Retinal pigment epithelial cell (primary cell): ENCODE measurements around the gene GINS1.

Source experiments
- DNase-seq: peaks from one replicate; pipeline ENCODE4 v3.0.0-alpha.2; 2010; ENCODE audit warnings: low read depth
- H3K4me3 ChIP-seq: 2 replicates; pipeline ENCODE4 v1.5.1; 2011; ENCODE audit warnings: mild to moderate bottlenecking, low read length, control low read depth, moderate library complexity
- TF ChIP-seq, protein P1 (sequence below): conservative IDR thresholded peaks from 2 replicates; pipeline ENCODE4 v1.5.1; 2011; ENCODE audit warnings: low read depth, low read length, control low read depth, inconsistent platforms

The GINS1 gene

GRCh38 chr20:25461786-25462545 lies 54.5 kb downstream of the GINS1 start:
- DNase-seq, result no peak
- TF ChIP-seq, protein P1, sequence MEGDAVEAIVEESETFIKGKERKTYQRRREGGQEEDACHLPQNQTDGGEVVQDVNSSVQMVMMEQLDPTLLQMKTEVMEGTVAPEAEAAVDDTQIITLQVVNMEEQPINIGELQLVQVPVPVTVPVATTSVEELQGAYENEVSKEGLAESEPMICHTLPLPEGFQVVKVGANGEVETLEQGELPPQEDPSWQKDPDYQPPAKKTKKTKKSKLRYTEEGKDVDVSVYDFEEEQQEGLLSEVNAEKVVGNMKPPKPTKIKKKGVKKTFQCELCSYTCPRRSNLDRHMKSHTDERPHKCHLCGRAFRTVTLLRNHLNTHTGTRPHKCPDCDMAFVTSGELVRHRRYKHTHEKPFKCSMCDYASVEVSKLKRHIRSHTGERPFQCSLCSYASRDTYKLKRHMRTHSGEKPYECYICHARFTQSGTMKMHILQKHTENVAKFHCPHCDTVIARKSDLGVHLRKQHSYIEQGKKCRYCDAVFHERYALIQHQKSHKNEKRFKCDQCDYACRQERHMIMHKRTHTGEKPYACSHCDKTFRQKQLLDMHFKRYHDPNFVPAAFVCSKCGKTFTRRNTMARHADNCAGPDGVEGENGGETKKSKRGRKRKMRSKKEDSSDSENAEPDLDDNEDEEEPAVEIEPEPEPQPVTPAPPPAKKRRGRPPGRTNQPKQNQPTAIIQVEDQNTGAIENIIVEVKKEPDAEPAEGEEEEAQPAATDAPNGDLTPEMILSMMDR, result no peak
- H3K4me3 ChIP-seq, result no peak overlapping the region

DNA sequence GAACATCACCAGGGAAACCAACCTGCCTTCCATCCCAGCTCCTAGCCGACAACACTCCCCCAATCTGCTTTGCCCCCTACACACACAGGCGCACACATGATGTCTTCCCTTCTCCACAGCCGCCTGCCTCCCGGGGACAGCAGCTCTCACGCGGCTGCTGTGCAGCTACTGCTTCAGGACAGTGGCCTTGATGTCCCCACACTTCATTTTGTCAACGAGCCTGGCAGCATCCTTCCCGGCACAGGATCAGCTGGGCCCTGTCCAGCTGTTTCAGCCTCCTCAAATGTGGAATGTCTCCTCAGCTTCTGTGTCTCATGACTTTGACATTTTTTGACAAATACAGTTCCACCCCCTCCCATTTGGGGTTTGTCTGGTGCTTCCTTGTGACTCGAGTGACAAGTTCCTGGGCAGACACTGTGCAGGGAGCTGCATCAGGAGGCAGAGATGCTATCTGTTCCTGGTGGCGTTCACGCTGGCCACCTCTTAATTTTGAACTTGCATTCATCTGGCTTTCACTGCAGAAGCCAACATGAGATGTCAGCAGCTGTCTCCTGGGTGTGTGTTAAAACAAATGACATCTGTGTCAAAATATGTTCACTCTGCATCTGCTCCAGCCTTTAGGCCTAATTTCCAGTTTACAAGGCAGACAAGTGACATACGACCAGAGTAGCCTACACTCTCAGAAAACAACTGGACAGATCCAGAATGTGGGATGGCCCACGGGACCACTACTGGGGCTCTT lies 57.2 kb downstream of the GINS1 start:
- H3K4me3 ChIP-seq, result no peak overlapping the region
- no peak for DNase-seq
- TF ChIP-seq, protein P1, result no peak

DNA sequence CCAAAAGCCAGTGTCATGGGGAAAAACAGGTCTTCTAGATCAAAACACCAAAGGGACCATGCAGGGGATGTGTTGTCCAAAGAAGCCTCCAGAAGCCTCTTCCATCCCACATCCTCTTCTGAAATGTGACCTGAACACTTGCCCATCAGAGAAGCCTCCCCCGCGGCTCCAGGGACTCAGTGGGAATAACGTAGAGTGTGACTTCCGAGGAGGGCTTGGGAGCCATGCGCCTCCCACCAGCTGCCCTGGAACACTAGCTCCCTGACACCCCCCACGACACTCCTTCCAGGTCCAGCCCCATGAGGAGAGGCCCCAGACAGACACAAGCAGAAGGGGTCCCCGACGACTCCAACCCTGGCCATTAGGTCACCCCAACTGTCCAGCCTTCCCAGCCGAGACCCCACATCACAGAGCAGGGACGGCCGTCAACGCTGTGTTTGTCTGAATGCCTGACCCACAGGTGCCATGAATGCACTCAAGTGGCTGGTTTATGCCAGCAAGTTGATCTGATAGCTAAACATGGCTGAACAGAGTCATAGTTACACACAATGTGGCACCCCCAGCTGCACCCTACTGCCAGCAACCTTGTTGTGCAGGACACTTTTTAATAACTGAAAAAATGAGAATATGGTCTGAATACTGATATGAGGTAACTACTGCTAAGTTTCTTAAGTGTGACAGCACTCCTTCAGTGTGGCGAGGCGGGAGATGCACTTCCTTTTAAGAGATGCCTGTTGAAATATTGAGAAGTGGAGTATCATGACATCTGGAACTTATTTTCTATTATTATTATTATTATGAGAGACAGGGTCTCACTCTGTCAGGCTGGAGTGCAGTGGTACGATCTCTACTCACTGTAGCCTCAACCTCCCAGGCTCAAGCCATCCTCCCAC lies 58.0 kb downstream of the GINS1 start:
- DNase-seq, result no peak
- H3K4me3 ChIP-seq, result no peak overlapping the region
- TF ChIP-seq, protein P1, result no peak

- no peak overlapping the region for H3K4me3 ChIP-seq
- TF ChIP-seq, protein P1, result no peak
- DNase-seq, result no peak
These were observed 59.4 kb downstream of the GINS1 start for GRCh38 chr20:25466846-25467245.

DNA sequence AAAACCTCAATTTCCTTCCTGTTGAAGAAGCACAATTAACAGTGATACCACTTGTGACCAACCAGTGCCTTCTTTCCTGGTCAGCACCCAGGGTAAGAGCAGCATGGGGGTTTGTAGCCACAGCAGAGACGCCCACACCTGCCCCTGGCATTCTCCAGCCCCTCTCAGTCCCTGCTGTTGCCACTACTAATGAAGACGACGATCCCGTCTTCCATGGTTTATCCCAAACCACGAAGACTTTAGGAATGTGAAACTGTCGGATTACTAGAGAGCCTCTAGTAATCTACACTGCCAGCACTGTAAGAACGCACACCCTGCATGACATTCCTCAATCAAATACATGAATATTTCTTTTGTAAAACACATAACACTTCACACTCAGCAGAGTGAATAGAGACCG lies 60.0 kb downstream of the GINS1 start:
- DNase-seq, result no peak
- no peak overlapping the region for H3K4me3 ChIP-seq
- TF ChIP-seq, protein P1, result no peak

GRCh38 chr20:25468126-25469075 lies 60.9 kb downstream of the GINS1 start:
- no peak overlapping the region for H3K4me3 ChIP-seq
- DNase-seq, result no peak
- TF ChIP-seq, protein P1, result no peak
